ENCODE measurements around the gene TCHHL1.

GRCh38 chr1:152137215-152137614 lies 48.4 kb upstream of the TCHHL1 start:
- TF ChIP-seq POLR2AphosphoS5 (IDR thresholded peaks at IDR 0.05) (no peak), POLR2A (IDR thresholded peaks at IDR 0.05) (no peak), CTCF (IDR thresholded peaks at IDR 0.05) (no peak), EP300 (IDR thresholded peaks at IDR 0.05; ENCODE audit: low read depth) (no peak)
